Measurements from ENCODE around the gene RBM23. TPM values are rescaled to one million over a fixed set of nuclear protein-coding genes. Genes with fewer than 3 reads are reported as not detected.

Gene RBM23
- total RNA-seq, 1 experiment from 2014 or later, result 42.4 TPM

GRCh38 chr14:22847661-22848341 lies 71.1 kb downstream of the RBM23 start:
- no peak for TF ChIP-seq ZNF416 (CRISPR knock-in tag; IDR thresholded peaks at IDR 0.05)
- TF ChIP-seq, protein P1, sequence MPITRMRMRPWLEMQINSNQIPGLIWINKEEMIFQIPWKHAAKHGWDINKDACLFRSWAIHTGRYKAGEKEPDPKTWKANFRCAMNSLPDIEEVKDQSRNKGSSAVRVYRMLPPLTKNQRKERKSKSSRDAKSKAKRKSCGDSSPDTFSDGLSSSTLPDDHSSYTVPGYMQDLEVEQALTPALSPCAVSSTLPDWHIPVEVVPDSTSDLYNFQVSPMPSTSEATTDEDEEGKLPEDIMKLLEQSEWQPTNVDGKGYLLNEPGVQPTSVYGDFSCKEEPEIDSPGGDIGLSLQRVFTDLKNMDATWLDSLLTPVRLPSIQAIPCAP (CRISPR knock-in tag; IDR thresholded peaks at IDR 0.05), result no peak
- TF ChIP-seq NR3C1 (CRISPR knock-in tag; conservative IDR thresholded peaks at IDR 0.05; ENCODE audit: low read depth), result no peak
- TF ChIP-seq FOXP1 (CRISPR knock-in tag; IDR thresholded peaks at IDR 0.05; ENCODE audit: borderline replicate concordance), result no peak
- no peak for TF ChIP-seq GTF2I (CRISPR knock-in tag; conservative IDR thresholded peaks at IDR 0.05)
- TF ChIP-seq TCF7 (CRISPR knock-in tag; IDR thresholded peaks at IDR 0.05; ENCODE audit: low read depth), result no peak
- no peak for TF ChIP-seq SMAD4 (CRISPR knock-in tag; IDR thresholded peaks at IDR 0.05)
- no peak for TF ChIP-seq ZNF121 (CRISPR knock-in tag; IDR thresholded peaks at IDR 0.05)
- TF ChIP-seq, protein P2, sequence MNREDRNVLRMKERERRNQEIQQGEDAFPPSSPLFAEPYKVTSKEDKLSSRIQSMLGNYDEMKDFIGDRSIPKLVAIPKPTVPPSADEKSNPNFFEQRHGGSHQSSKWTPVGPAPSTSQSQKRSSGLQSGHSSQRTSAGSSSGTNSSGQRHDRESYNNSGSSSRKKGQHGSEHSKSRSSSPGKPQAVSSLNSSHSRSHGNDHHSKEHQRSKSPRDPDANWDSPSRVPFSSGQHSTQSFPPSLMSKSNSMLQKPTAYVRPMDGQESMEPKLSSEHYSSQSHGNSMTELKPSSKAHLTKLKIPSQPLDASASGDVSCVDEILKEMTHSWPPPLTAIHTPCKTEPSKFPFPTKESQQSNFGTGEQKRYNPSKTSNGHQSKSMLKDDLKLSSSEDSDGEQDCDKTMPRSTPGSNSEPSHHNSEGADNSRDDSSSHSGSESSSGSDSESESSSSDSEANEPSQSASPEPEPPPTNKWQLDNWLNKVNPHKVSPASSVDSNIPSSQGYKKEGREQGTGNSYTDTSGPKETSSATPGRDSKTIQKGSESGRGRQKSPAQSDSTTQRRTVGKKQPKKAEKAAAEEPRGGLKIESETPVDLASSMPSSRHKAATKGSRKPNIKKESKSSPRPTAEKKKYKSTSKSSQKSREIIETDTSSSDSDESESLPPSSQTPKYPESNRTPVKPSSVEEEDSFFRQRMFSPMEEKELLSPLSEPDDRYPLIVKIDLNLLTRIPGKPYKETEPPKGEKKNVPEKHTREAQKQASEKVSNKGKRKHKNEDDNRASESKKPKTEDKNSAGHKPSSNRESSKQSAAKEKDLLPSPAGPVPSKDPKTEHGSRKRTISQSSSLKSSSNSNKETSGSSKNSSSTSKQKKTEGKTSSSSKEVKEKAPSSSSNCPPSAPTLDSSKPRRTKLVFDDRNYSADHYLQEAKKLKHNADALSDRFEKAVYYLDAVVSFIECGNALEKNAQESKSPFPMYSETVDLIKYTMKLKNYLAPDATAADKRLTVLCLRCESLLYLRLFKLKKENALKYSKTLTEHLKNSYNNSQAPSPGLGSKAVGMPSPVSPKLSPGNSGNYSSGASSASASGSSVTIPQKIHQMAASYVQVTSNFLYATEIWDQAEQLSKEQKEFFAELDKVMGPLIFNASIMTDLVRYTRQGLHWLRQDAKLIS (CRISPR knock-in tag; IDR thresholded peaks at IDR 0.05; ENCODE audit: borderline replicate concordance), result no peak
- TF ChIP-seq, protein P3, sequence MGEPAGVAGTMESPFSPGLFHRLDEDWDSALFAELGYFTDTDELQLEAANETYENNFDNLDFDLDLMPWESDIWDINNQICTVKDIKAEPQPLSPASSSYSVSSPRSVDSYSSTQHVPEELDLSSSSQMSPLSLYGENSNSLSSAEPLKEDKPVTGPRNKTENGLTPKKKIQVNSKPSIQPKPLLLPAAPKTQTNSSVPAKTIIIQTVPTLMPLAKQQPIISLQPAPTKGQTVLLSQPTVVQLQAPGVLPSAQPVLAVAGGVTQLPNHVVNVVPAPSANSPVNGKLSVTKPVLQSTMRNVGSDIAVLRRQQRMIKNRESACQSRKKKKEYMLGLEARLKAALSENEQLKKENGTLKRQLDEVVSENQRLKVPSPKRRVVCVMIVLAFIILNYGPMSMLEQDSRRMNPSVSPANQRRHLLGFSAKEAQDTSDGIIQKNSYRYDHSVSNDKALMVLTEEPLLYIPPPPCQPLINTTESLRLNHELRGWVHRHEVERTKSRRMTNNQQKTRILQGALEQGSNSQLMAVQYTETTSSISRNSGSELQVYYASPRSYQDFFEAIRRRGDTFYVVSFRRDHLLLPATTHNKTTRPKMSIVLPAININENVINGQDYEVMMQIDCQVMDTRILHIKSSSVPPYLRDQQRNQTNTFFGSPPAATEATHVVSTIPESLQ (CRISPR knock-in tag; IDR thresholded peaks at IDR 0.05), result no peak
- no peak for TF ChIP-seq JAZF1 (CRISPR knock-in tag; IDR thresholded peaks at IDR 0.05)
- no peak for TF ChIP-seq CREB1 (CRISPR knock-in tag; IDR thresholded peaks at IDR 0.05)
- TF ChIP-seq, protein P4, sequence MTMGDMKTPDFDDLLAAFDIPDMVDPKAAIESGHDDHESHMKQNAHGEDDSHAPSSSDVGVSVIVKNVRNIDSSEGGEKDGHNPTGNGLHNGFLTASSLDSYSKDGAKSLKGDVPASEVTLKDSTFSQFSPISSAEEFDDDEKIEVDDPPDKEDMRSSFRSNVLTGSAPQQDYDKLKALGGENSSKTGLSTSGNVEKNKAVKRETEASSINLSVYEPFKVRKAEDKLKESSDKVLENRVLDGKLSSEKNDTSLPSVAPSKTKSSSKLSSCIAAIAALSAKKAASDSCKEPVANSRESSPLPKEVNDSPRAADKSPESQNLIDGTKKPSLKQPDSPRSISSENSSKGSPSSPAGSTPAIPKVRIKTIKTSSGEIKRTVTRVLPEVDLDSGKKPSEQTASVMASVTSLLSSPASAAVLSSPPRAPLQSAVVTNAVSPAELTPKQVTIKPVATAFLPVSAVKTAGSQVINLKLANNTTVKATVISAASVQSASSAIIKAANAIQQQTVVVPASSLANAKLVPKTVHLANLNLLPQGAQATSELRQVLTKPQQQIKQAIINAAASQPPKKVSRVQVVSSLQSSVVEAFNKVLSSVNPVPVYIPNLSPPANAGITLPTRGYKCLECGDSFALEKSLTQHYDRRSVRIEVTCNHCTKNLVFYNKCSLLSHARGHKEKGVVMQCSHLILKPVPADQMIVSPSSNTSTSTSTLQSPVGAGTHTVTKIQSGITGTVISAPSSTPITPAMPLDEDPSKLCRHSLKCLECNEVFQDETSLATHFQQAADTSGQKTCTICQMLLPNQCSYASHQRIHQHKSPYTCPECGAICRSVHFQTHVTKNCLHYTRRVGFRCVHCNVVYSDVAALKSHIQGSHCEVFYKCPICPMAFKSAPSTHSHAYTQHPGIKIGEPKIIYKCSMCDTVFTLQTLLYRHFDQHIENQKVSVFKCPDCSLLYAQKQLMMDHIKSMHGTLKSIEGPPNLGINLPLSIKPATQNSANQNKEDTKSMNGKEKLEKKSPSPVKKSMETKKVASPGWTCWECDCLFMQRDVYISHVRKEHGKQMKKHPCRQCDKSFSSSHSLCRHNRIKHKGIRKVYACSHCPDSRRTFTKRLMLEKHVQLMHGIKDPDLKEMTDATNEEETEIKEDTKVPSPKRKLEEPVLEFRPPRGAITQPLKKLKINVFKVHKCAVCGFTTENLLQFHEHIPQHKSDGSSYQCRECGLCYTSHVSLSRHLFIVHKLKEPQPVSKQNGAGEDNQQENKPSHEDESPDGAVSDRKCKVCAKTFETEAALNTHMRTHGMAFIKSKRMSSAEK (CRISPR knock-in tag; IDR thresholded peaks at IDR 0.05; ENCODE audit: borderline replicate concordance), result no peak
- TF ChIP-seq NFE2L1 (CRISPR knock-in tag; IDR thresholded peaks at IDR 0.05), result no peak
- H3K27ac Mint-ChIP-seq, result peak overlapping the region; percentile 54
- DNase-seq (ENCODE audit: low spot score) (no peak), ATAC-seq (peak; percentile 19; the same call in 1 of the 2 replicates)
- H3K9me3 Mint-ChIP-seq, result no peaks in the 10 kb centered on the region
- CTCF ChIA-PET, result interaction anchor here (0.6 to 10.1 kb wide), 13 partner anchors 12 to 309 kb away, joined by 3 to 280 read pairs (median 4); partner anchors contain the start of genes LRP10, MMP14 and OXA1L
- H3K4me1 Mint-ChIP-seq, result peaks cover 26% of the 10 kb centered on the region
- POLR2A ChIA-PET, result interaction anchor here (1.4 to 2.4 kb wide), 3 partner anchors 9 to 26 kb away, joined by 5 to 9 read pairs (median 7); no protein-coding TSS in a partner anchor
- no peak overlapping the region for H3K4me3 Mint-ChIP-seq
- H3K27me3 Mint-ChIP-seq (ENCODE audit: low read depth), result no peaks in the 10 kb centered on the region
- H3K36me3 Mint-ChIP-seq, result peaks cover 30% of the 10 kb centered on the region

All from WTC11 (cell line).